Cerebellar nuclear complex (tissue), 1 donor: ENCODE data around the gene OR13J1.

Experiments used
- DNase-seq, 2 experiments: peaks; one replicate each; lab custom pipeline; 2025; lab: John Stamatoyannopoulos, UW

The OR13J1 gene

GRCh38 chr9:35834260-35835215, 35.7 kb downstream of the OR13J1 start:
- DNase-seq = no peak

GRCh38 chr9:35832814-35833213, 37.4 kb downstream of the OR13J1 start:
- no peak for DNase-seq

GRCh38 chr9:35831040-35831439, 39.2 kb downstream of the OR13J1 start:
- DNase-seq = no peak

- no peak for DNase-seq
Observed at GRCh38 chr9:35829764-35830096, 40.5 kb downstream of the OR13J1 start.

GRCh38 chr9:35829084-35829763, 41.0 kb downstream of the OR13J1 start, which contains the start of gene TMEM8B:
TSS of gene TMEM8B (plus strand) at chr9:35829228. CDS start at chr9:35829448, 220 bp downstream.
- peak in 1 of 2 experiments; percentile 72 for DNase-seq

GRCh38 chr9:35828716-35829083, 41.5 kb downstream of the OR13J1 start, which contains the start of gene FAM221B:
TSS of gene FAM221B (minus strand) at chr9:35828732. CDS start at chr9:35826161, 2,571 bp downstream.
- DNase-seq = no peak

- DNase-seq = no peak
Observed at GRCh38 chr9:35827486-35827885, 42.7 kb downstream of the OR13J1 start.

- no peak for DNase-seq
Observed at GRCh38 chr9:35826071-35826701, 44.0 kb downstream of the OR13J1 start.

- DNase-seq = no peak
Observed at GRCh38 chr9:35822926-35823325, 47.3 kb downstream of the OR13J1 start.

GRCh38 chr9:35820076-35820475, 50.1 kb downstream of the OR13J1 start:
- no peak for DNase-seq
